HG03439 (cell line): ENCODE measurements around the gene PNPLA6.
A peak's percentile ranks its signal among the peaks of the same experiment; 100 is the strongest.
"Not testable (repeated sequence)": the region's sequence is repeated elsewhere in the genome, so short reads cannot be mapped to it uniquely, and the experiment has no call there.

ENCODE experiments used
- ATAC-seq: cut with Tn5 transposase; IDR thresholded peaks from one replicate; pipeline ENCODE4 v1.9.1; 2021; ENCODE audit warnings: mild to moderate bottlenecking, moderate library complexity; ENCODE audit not compliant: unreplicated experiment

The PNPLA6 gene

DNA sequence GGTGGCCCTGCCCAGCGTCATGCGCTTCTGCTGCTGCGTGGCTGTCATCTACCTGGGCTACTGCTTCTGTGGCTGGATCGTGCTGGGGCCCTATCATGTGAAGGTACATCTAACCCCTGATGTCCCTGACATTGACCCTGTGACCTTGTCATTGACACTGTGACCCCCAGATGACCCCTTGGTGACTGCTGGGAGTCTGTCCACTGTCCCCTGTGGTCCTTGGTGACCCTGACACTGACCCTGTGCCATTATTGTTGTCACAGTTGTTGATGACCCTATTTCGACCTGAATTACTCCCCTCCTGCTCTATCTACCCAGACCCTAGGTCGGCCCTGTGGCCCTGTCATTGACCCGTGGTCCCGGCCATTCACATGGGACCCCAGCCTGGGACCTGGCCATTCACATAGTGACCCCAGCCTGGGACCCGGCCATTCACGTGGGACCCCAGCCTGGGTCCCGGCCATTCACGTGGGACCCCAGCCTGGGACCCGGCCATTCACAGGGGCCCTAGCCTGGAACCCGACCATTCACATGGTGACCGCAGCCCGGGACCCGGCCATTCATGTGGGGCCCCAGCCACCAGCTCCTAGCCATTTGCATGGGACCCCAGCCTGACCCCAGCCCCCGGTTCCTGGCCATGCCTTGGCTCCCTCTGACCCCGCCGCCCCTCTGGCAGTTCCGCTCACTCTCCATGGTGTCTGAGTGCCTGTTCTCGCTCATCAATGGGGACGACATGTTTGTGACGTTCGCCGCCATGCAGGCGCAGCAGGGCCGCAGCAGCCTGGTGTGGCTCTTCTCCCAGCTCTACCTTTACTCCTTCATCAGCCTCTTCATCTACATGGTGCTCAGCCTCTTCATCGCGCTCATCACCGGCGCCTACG lies 5.7 kb upstream of the PNPLA6 start:
- ATAC-seq: no peak

GRCh38 chr19:7533281-7533885 lies 2.1 kb upstream of the PNPLA6 start:
- ATAC-seq: no peak

GRCh38 chr19:7533925-7534480 lies 1.5 kb upstream of the PNPLA6 start:
- no peak for ATAC-seq

DNA sequence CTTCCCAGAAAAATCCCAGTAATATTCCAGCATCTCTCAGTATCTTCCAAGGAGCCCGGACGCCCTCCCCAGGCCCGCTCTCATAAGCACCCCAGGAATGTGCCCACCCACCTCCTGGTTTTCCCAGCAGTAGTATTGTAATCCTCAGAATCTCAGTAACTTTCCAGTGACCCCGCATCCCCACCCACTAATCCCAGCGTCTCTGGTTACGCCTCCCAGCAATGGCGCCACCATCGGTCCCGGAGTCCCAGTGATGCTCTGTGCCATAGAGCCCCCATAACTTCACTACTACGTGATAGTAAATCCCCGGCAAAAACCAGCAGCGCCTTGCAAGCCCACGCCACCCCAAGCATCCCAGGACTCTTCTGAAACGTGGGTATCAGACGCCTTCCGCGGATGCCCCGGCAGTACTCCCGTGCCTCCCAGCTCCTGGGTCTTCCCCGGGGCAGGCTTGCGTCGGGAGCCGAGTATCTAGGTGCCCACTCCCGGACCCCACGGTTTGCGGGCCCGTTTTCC lies 928 bp upstream of the PNPLA6 start:
- ATAC-seq: peak; percentile 9

GRCh38 chr19:7535998-7536695 lies 630 bp downstream of the PNPLA6 start:
- peak; percentile 1 for ATAC-seq

DNA sequence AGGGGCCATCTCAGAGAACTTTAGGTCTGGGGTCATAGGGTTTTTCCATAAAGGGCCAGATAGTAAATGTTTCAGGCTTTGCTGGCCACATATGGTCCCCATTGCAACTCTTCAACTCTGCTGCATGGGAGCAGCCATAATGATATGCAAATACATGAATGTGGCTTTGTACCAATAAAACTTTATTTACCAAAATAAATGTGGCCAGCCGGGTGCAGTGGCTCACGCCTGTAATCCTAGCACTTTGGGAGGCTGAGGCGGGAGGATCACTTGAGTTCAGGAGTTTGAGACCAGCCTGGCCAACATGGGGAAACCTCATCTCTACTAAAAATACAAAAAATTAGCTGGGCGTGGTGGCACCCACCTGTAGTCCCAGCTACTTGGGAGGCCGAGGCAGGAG lies 3.5 kb downstream of the PNPLA6 start:
- not testable (repeated sequence) for ATAC-seq

- no peak for ATAC-seq
Measured at GRCh38 chr19:7539827-7540425, 4.4 kb downstream of the PNPLA6 start.

- ATAC-seq: no peak
Measured at GRCh38 chr19:7540761-7541474, 5.4 kb downstream of the PNPLA6 start.

- ATAC-seq: no peak
Measured at GRCh38 chr19:7541475-7541824, 5.9 kb downstream of the PNPLA6 start.

DNA sequence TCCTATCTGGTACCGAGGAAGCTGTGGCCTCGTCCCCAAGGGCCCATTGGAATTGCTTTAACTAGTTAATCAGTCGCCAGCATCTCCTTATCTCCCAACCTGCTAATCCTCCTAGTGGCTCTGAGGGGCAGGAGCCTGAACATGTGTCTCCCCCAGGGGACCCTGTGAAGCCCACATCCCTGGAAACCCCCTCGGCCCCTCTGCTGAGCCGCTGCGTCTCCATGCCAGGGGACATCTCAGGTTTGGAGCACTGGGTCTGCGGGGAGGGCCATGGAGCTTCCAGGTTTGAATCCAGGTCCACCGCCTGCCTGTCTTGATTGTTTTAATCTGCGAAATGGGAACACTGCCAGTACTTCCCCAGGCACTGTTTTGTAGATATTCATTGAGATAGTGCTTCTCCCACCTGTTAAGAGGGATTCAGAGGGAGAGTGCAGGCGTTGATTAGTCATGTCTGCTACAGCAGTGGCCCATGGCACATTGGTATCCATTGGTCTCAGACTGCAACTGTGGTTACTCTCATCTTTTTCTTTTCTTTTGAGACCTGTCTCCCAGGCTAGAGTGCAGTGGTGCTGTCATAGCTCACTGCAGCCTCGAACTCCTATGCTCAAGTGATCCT lies 6.4 kb downstream of the PNPLA6 start:
- no peak for ATAC-seq

DNA sequence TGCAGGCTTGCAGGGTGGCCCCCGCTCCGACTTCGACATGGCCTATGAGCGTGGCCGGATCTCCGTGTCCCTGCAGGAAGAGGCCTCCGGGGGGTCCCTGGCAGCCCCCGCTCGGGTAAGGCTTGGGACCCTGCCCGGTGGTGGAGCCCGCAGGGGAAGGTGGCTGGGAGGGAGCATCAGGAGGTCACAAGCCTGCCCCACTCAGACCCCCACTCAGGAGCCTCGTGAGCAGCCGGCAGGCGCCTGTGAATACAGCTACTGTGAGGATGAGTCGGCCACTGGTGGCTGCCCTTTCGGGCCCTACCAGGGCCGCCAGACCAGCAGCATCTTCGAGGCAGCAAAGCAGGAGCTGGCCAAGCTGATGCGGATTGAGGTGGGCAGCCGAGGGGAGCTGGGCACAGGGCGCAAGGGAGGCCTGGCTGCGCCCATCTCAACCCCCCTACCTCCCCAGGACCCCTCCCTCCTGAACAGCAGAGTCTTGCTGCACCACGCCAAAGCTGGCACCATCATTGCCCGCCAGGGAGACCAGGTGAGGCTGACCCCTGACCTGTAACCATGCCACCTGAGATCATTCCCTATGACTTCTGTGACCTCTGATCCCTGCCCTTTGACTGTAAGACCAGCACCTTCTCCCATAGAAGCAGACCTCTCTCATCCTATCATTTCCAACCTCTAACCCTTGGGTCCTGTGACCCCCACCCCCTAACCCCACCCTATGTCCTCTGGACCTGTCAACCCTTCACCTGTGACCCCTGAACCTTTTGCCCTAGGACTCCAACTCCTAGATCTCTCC lies 7.2 kb downstream of the PNPLA6 start:
- ATAC-seq: no peak

- ATAC-seq: no peak
Measured at GRCh38 chr19:7544626-7545025, 9.1 kb downstream of the PNPLA6 start.

GRCh38 chr19:7545300-7545699 lies 9.8 kb downstream of the PNPLA6 start:
- no peak for ATAC-seq

DNA sequence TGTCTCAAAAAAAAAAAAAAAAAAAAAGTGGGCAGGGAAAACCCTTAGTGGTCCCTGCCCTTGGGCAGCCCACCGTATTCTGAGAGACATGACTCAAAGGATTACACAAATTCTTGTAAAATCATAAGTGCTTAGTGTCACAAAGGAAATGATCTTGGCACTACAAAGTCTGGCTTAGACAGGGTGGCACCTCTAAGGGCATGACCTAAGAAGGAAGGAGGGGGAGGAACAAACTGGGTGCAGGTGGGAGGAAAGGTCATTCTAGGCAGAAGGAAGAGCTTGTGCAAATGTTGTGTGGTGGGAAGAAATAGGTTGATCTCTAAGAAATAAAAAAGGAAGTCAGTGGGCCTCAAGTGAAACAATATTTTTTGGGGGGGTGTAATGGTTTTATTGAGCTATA lies 10.4 kb downstream of the PNPLA6 start:
- ATAC-seq: no peak

- no peak for ATAC-seq
Measured at GRCh38 chr19:7547159-7547558, 11.6 kb downstream of the PNPLA6 start.

GRCh38 chr19:7549429-7550148 lies 14.1 kb downstream of the PNPLA6 start:
- ATAC-seq: no peak

DNA sequence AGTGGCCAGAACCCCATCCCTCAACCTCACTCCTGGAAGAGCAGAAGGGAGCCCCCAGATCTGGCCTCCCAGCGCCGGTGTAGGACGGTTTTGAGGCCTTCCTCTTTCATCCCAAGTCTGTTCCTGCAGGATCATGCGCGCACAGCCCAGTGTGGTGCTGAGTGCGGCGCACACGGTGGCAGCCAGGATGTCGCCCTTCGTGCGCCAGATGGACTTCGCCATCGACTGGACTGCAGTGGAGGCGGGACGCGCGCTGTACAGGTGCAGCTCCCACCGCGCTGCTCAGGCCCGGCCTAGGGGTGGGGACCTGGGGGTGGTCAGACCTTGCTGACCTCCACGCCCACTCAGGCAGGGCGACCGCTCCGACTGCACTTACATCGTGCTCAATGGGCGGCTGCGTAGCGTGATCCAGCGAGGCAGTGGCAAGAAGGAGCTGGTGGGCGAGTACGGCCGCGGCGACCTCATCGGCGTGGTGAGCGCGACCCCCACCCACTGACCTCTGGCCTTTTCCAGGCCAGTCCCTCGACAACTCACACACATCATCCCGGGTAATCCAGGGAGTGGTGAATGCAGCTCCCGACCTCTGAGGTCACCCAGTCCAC lies 14.8 kb downstream of the PNPLA6 start:
- no peak for ATAC-seq
